Erythroblast (primary cell): Measurements from ENCODE around the gene PGGHG.

Experiments used
- GATA1 ChIP-seq: IDR thresholded peaks from 2 replicates; pipeline ENCODE4 v1.6.1; 2011; ENCODE audit warnings: low read depth, mild to moderate bottlenecking, control low read depth, low read length, moderate library complexity
- POLR2A ChIP-seq: IDR thresholded peaks from 2 replicates; pipeline ENCODE4 v1.6.1; 2011; ENCODE audit warnings: mild to moderate bottlenecking, low read length

GRCh38 chr11:329886-330253 lies 40.9 kb downstream of the PGGHG start:
- no peak for TF ChIP-seq POLR2A
- no peak for TF ChIP-seq GATA1
